ES-I3 (cell line): ENCODE data around the gene KRTAP10-5.

Source experiments
- H3K36me3 ChIP-seq: 2 replicates; pipeline ENCODE4 v1.6.1; 2013; ENCODE audit warnings: mild to moderate bottlenecking, low read length, control low read depth, moderate library complexity; ENCODE audit not compliant: insufficient read depth
- H3K4me1 ChIP-seq: 2 replicates; pipeline ENCODE4 v1.6.1; 2013; ENCODE audit warnings: mild to moderate bottlenecking, control low read depth, low read length; ENCODE audit not compliant: insufficient read depth
- H3K9ac ChIP-seq: 2 replicates; pipeline ENCODE4 v1.6.1; 2013; ENCODE audit warnings: low read depth, mild to moderate bottlenecking, low read length, moderate library complexity
- H3K9me3 ChIP-seq: 2 replicates; pipeline ENCODE4 v1.6.1; 2013; ENCODE audit warnings: mild to moderate bottlenecking, low read length, moderate library complexity; ENCODE audit not compliant: control insufficient read depth, insufficient read depth

KRTAP10-5 gene

GRCh38 chr21:44532712-44533111 is 47.7 kb downstream of the KRTAP10-5 start:
- Histone ChIP-seq H3K4me1 (no peaks in the 10 kb centered on the region), H3K9ac (no peak overlapping the region), H3K9me3 (no peaks in the 10 kb centered on the region), H3K36me3 (no peaks in the 10 kb centered on the region)

GRCh38 chr21:44531606-44532564 is 48.5 kb downstream of the KRTAP10-5 start:
- no peaks in the 10 kb centered on the region for H3K4me1 ChIP-seq
- no peaks in the 10 kb centered on the region for H3K36me3 ChIP-seq
- no peak overlapping the region for H3K9ac ChIP-seq
- no peaks in the 10 kb centered on the region for H3K9me3 ChIP-seq

GRCh38 chr21:44530903-44531605 is 49.4 kb downstream of the KRTAP10-5 start:
- H3K4me1 ChIP-seq: no peaks in the 10 kb centered on the region
- H3K9ac ChIP-seq: no peak overlapping the region
- H3K36me3 ChIP-seq: no peaks in the 10 kb centered on the region
- H3K9me3 ChIP-seq: no peaks in the 10 kb centered on the region

DNA sequence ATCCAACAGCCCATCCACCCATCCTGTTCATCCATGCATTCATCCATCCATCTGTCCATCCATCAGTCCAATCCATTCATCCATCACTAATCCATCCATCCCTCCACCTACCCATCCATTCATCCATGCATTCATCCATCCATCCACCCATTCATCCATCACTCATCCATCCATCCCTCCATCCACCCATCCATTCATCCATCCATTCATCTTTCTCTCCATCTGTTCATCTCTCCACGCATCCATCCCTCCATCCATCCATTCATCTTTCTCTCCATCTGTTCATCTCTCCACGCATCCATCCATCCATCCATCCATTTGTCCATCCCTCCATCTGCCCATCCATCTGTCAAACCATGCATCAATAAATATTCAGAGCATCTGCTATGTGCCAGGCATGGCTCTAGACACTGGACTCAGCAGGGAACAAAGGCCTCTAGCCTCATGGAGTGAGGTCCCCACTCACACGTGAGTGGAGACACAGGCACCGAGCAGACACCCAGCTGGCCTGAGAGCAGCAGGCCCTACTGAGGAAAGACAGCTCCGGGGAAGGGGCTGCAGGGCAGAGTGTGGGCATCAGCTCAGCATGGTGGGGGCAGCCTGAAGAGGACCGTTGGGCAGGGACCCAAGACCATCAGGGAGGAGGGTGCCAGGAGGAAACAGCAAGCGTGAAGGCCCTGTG is 50.0 kb downstream of the KRTAP10-5 start:
- Histone ChIP-seq H3K9ac (no peak overlapping the region), H3K36me3 (no peaks in the 10 kb centered on the region), H3K4me1 (no peaks in the 10 kb centered on the region), H3K9me3 (no peaks in the 10 kb centered on the region)

DNA sequence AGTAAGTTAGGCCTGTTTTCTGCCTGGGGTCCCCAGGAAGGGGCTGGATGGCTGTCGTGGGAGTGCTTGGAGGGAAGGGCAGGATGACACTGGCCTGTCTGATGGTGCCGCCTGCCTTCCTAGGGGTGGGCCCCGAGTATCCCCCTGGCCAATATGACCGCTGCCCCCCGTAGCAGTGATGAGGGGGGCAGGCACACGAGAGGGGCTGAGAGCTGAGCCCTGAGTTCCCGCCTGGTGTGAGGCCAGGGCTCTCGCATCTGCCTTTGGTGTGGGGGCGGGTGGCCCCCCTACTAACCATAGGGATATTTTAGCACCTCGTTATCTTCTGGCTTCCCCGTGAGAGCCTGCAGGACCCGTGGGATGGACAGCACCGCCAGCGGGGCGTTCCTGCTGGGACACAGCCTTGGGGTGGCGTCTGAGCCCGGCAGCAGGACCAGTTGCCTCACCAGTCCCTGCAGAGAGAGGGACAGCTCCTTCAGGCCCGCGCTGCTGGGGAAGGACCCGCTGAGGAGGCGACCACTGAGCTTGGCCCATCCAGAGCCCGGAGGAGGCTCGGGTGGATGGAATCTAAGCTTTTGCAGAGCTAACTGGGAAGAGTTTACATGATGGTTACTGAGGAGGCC is 50.8 kb downstream of the KRTAP10-5 start:
- Histone ChIP-seq H3K9ac (no peak overlapping the region), H3K9me3 (no peaks in the 10 kb centered on the region)

More for the DNA sequence above, 50.8 kb downstream of the KRTAP10-5 start:
- Histone ChIP-seq H3K4me1 (no peaks in the 10 kb centered on the region), H3K36me3 (no peaks in the 10 kb centered on the region)
